NCI-H345 treated with DMSO at 0.1 percent for 48 hours (cell line): Measurements from ENCODE around the gene FCHSD1.
A peak's percentile ranks its signal among the peaks of the same experiment; 100 is the strongest.

Source experiments
- DNase-seq: peaks from one replicate; lab custom pipeline; 2025; ENCODE audit not compliant: unreplicated experiment; lab: John Stamatoyannopoulos, UW

FCHSD1 gene

DNA sequence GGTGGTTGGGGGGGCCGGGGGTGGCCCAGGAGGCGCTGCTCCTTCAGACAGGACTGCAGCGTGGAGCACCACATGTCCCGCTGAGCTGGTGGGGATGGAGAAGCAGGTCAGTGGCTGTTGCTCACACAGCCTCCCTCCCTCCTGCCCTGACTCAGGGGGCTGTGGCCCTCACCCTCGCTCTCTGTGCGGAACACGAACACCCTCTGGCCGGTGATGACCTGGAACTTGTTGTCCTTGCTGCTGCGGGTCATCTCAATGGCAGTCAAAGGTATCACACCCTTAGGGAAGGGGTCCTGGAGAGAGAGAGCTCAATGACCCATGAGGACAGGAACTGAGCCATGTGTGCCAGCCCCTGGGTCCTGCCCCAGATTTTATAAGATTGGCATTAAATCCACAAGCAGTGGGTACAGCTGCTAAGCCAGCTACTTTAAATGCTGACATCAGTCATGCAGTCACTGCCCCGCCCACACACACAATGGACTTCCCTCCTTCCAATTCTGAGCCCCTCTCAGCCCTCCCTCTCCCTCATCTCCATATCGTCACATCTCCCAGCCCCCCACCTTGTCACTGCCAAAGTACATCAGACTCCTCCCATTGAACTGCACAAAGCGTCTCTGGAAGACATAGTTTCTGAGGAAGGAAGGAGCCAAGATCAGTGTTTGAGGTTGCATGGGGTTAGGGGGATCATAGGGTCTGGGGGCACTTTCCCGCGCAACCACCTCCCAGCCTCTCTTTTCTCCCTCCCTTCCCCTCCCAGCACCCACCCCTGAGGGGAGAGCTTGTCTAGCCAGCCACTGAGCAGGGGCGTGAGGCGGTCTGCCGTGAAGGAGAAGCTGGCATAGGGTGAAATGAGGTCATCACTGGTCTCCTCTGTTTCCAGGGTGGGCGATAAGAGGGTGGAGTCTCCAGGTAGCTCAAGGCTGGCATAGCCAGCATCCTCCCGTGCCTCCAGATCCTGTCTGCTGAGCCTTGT, 21.9 kb upstream of the FCHSD1 start:
- no peak for DNase-seq

DNA sequence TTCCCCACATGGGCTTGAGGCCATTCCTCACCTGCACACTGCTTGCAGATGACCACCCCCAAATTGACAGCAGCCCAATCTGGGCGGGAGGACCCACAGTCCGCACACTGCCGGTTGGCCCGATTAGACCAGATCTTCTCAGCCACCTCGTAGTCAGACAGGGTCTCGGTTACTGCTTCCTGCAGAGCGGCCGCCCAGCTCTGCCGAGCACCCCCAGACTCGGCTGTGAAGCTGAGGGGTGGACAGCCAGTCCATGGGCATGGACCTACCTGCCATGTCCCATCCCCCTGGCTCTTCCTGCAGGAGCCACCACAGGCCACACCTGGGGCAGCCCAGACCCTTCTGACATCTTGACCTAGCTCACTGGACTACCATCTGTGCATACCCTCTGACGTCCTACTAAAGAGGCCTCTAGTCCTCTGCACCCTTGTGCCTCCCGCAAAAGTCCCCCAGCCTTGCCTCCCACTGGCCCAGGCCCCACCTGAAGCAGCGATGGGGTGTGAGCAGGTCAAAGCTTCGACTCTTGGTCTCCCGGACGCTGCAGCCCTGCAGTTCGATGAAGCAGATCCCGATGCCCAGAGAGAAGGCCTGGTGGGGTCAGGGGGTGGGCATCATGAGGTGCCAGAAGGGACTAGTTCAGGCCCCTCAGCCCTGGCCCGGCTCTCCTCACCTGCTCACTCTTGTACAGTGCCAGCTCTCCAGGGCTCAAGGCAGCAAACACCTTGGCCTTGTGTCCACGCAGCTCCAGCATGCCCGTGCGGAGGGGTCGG, 21.0 kb upstream of the FCHSD1 start:
- DNase-seq: no peak

DNA sequence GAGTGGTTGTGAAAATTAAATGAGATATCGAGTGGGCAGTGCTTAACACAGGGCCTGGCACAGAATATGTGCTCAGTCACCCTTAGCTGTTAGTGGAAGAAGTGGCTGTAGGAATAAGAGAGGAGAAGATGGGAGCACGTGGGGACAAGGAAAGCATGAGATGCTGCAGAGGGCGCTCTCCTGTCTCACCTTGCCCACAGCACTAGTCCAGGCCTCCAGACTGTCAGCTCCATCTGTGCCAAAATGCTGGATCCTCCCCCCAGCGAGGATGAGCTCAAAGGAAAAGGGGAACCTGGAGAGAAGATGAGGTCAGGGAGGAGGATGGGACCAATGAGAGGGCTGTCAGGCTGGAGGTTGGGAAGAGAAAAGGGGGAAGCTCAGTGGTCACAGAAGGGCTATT, 18.3 kb upstream of the FCHSD1 start:
- DNase-seq: no peak

DNA sequence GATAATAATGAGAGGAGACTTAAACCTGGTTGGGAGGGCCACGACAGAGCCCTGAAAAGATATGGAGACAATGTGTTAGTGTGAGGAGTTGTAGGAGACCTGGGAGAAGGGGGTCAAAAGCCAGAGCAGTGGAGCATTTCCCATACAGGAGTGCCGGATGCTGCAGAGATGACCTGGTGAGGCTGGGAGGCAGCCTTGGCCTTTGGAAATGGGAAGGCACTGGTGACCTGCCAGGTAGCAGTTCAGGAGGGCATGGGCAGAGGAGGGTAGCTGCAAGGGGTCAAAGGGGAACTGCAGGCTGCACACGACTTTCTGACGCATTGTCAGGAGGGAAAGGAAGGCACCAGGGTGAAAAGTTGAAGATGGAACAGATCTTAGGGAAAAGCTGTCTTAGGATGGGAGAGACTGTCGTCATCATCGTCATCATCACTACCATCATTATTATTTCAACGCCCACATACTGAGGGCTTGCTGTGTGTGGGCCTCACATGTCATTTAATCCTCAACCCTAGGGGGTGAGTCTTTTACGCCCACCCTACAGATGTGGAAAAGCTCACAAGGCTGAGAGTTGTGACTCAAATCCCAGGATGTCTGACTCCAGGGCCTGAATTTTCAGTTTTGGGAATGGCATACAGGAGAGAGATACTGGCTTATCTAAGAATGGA, 17.5 kb upstream of the FCHSD1 start:
- DNase-seq: no peak

DNA sequence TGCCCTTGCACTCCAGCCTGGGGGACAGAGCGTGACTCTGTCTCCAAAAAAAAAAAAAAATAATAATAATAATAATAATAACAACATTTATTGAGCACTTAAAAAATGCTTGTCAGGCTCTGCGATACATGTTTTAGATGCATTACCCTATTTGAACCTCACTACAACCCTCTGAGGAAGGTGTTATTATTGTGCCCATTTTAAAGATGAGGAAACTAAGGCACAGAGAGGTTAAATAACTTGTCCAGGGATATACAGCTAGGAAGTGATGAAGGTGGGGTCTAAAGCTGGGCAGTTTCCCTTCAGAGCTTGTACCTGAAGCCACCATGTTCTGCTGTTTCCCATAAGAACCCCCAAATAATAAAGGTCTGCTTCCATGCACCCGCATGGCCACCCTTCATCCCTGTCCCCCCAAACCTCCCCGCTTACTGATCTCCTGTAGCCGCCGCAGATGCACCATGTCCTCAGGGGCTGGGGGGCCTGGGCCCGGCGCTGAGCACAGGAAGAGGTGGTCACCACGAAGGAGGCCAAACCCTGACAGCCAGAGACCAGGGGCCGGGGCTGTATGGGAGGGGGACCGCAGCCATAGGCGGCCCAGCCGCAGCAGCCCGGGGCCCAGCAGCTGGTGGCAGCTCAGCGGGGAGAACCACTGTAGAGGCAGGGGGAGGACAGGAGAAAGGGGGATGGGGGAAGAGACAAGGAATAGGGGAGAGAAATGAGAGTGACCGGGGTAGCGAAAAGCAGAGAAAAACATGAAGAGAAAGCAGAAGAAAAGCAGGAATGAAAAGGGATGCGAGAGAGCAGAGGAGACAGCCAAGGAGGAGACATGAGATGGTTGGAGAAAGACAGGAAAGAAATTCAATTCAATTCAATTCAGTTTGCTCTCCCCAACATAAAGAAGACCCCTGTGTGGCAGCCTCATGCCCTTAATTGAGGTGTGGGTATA, 15.1 kb upstream of the FCHSD1 start:
- no peak for DNase-seq

DNA sequence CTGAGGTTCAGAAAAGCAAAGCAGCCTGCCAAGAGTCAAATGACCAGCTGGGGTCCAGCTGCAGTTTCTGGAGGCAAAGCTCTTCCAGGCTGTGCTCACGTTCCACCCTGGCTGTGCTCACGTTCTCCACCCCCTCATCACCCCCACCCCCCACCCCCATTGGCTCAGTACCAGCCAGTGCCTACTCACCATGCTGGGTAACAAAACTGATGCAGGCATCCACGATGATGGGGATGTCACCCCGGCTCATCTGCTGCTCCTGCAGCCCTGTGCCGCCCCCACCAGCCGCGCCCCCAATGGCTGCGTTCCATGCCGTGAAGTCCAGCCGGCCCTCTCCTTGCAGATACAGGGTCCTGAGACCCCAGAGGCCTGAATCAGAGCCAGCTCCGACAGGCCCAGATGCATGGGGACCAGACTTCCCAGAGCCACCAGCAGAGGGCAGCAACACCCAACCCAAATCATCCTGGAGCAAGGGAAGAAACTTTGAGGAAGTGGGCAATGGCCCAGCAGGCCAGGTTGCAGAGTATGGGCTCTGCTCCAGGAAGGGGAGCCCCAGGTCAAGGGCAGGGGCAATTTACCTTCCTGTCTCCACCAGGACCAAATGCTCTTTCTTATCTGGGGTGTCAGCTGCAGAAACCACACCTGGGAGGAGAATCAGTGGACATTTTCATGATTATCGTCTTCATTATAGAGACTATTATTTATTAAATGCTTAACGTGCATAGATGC, 13.7 kb upstream of the FCHSD1 start:
- DNase-seq: peak; percentile 20

DNA sequence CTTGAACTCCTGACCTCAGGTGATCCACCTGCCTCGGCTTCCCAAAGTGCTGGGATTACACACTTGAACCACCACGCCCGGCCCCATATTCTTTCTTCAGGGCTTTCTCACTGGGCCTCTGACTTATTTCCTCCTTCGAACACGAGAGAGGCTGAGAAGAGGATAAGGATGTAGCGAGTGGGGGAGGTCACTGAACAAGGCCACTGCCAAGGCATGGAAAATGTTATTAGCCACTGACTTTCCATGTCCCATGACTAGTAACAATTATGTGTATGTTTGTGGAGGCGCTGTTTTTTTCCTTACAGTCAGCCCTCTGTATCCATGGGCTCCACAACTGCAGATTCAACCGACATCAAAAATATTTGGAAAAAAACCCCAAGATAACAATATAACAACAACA, 12.3 kb upstream of the FCHSD1 start:
- DNase-seq: no peak

DNA sequence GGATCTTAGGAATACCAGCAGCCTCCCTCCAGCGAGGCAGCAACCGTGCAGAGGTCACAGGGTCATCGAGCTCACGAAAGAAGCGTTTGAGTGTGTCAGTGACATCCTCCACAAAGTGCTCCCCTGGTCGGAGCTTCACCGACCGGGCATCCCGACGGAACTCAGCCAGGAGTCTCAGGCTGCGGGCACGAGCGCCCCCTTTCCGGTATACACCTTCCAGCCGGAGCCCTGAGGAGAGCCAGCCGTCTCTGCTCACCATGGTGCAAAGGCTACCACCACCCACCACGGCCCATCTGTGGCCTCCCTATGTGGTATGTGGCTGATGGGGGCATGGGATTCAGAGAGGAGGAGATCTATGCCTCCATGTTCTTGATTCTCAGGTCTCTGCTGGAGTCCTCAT, 10.8 kb upstream of the FCHSD1 start:
- no peak for DNase-seq

DNA sequence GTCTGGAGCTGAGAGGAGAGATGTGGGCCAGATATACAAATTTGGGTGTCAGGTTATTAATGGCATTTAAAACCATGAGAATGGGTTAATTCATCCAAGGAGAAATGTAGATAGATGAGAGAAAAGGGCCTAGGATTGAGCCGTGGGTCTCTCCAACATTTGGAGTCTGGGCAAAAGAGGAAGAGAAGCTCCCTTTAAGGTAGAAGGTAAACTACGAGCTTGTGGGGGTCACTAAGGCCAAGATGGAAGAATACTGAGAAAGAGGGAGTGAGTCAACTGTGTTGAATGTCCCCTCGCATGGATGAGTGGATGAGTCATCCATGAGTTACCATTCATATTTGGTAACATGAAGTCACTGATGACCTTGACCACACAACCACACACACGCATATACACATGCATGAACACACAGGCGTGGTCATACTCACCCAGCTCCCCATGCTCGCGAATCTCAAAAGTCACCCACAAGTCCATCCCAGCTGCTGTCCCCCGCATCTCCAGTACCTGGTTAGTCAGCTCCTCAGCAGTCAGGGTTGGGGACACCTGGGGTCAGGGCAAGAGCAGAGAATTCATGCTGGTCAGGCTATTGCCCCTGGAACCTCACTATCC, 6.8 kb upstream of the FCHSD1 start:
- no peak for DNase-seq

DNA sequence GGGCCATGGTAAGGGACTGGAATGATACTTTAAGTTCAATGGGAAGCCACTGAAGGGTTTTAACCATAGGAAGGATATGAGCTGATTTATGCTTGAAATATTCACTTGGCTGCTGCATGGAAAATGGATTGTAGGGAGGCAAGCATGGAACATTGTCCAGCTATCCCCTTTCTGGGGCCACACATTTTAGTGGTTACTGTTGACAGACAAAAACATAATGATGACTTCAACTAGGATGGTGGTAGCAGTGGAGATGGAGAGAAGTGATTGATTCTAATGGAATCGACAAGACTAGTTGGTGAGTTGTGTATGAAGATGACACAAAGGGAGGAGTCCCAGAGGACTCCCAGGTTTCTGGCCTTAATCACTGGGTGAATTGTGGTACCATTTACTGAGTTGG, 6.2 kb upstream of the FCHSD1 start:
- DNase-seq: no peak

DNA sequence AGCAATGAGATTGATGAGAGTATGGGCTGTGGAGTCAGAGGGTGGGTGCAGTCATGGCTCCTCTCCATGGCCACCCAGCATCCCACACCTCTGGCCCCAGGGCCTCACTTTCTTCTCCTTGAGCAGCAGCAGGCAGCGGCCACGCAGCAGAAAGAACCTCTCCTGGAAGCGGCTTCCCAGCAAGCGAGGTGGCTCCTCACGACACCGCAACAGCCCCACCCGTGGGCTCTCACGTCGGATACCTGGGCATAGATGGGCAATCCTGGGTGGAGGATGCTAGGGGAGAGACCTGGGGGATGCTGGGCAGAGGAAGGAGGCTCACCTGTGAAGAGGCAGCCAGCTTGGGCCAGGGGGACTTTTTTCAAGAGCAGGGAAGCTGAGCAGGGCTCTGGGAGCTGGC, 5.2 kb upstream of the FCHSD1 start:
- no peak for DNase-seq

DNA sequence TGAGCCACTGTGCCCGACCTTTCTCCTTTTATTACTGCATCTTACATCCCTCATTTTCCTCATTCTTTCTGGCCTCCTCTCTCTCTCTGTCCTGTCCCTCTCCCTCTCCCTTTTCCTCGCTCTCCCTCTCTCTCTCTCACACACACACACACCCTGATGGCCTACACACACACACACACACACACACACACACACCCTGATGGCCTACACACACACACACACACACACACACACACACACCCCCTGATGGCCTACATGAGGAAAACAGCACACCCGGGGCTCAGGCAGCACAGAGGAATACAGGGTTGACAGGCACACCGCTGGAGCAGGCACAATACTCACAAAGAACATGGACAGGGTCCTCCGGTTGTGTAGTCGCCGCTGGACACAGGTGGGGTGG, 3.8 kb upstream of the FCHSD1 start:
- no peak for DNase-seq

DNA sequence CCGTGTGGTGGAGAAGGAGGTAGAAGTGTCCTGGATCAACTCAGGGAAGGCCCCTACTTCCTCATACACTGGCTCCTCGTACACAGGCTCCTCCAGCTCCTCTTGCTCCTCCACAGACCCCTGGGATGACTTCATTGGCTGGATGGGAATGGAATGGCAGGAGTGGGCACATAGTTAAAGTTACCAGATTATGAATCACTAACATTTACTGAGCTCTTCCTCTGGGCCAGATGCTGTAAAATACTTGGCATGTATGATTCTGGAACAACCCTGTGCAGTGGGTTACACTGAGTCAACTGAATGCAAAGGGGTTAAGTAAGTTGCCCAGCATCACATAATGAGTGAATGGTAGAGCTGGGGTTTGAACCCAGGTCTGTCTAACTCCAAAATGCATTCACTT, 3.1 kb upstream of the FCHSD1 start:
- no peak for DNase-seq

DNA sequence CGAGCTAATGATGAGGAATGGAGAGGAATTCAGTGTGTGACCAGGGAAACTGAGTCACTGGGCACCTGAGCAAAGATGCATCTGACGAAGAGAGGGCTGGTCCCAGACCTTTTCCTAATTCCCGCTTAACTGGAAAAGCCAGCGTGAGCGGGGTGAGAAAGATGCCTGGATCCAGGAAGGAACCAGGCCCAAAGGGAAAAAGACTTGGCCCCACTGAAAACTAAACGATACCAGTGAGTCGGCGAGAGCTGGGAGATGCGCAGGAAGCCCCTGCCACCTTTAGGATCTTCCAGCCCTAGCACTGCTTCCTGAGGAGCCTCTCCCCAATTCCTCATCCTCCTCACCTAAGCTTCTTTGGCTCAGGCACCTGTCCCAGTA, 499 bp upstream of the FCHSD1 start:
- DNase-seq: no peak

DNA sequence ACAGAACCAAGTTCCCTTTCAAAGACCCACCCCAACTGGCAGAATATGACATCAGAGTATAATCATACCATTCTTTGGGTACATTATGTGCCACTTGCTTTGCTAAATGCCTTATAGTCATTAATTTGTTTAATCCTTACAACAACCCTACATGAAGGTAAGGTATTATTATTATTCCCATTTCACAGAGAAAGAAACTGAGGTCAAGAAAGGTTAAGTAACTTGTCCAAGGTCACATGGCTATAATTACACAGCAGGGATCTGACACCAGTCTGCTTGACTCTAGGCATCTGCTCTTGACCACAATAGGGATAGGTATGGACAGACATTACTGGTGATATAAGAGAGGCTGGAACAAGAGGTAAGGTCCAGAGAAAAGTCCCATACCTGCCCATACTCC, 1.2 kb downstream of the FCHSD1 start:
- DNase-seq: no peak

DNA sequence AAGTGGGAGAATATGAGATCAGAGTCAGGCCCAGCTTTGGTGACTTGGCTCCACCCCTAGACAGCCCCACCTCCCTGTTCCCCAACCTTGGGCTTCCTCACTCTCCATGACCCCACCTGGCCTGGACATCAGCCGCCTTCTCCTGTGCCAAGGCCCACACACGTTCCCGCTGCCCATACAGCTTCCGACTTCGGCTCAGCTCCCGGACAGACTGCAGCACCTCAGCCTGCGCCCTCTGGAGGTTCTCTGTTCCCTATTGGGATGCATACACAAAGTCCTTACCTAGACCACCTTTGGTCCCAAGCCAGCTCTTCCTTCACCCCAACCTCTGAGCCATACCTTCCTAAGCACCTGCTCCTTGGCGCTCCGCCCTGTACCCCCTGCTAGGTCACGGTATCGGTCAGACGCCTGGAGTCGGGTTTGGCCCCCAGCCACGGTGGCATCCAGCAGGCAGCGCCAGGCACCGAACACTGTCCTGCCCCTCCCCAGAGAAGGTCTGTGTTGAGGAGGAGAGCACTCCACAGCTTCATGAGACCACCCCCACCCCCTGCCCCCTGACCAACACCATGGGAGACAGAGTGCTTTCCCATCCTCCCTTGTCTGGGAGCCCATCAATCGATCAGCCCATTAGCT, 2.0 kb downstream of the FCHSD1 start:
- DNase-seq: no peak

DNA sequence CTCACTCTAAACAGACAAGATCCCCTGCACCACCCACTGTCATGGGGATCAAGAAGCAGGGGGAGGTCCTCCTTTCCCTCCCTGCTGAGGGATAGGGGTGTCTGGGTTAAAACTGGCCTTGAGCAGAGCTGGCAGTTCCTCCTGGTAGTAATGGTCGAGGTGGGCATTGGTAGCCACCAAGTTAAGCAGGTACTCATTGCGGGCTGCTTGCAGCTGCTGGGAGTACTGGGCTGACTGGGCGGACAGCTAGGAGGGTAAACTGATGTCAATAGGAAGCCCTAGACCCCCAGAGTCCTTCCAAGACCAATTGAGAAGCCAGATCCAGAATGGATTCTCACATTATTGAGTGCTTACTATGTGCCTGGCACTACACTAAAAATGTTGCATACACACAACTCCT, 3.4 kb downstream of the FCHSD1 start:
- DNase-seq: no peak

DNA sequence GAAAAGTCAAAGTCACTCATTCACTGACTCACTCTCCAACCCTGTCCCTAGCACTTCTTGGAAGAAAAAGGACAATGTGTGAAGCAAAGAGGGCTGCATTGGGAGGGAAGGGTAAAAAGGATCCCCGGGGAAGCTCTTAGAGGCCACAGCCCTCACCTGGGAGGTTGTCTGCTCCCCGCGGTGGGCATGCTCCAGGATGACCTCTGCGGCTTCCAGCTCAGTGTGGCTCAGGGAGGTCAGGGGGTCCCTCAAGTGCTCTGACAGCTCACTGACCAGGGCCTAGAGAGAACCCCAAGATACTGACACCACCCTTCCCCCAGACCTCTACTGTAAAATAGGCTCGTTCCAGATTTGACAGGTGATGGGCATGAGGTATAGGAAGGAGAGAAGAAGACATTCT, 4.0 kb downstream of the FCHSD1 start:
- DNase-seq: no peak

DNA sequence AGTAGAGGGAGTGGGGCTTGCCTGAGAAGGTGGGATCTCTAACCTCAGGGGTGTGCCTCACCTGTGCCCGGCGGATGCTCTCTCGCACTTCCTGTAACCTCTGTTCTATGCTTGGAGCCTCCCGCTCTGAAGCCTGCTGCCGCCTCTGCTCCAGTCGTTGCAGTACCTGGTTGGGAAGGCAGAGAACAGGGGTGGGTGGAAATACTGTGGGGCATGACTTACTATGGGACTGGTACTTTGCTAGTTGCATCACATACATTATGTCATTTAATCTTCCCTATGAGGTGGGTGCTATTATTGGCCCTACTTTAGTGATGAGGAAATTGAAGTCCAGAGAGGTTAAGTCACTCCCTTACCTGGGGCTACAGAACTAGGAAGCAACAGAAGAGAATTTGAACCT, 5.2 kb downstream of the FCHSD1 start:
- no peak for DNase-seq
